Measurements from ENCODE around the gene SMC1A. TPM values are rescaled to one million over a fixed set of nuclear protein-coding genes. Genes with fewer than 3 reads are reported as not detected.

The SMC1A gene
- total and polyA plus RNA-seq, 2 of the 8 experiments (the other 6 are each of a cell fraction or from before 2014, with no cell fraction given) = 22.2 to 98.1 TPM

DNA sequence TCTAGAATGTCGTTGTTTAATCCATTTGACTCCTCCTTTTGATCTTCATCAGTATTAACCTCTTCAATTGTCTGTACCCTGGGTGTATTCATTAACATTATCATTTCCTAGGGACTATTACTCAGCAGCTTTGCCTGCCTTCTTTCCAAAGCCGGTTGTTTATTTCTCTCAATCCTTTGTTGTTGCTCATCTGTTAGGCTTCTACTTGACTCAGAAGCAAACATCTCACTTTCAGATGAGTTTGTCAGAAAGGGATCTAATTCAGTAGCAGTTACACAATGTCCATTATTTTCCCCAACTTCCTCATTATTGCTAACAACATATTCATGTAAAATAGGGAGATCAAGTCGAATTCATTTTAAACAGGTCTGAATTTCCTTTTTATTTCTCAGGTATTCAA is 33.8 kb upstream of the SMC1A start (continued):
- no peak for TF ChIP-seq NRF1 (IDR thresholded peaks at IDR 0.05; ENCODE audit: low read depth, low read length)
- TF ChIP-seq CEBPB (IDR thresholded peaks at IDR 0.05; ENCODE audit: low read depth, low read length) = no peak
- TF ChIP-seq SIRT6 (IDR thresholded peaks at IDR 0.05; ENCODE audit: low read length) = no peak
- no peak for TF ChIP-seq MAFK (IDR thresholded peaks at IDR 0.05; ENCODE audit: low read depth, low read length)
- TF ChIP-seq SIN3A (conservative IDR thresholded peaks at IDR 0.05 in 1 of 2, IDR thresholded peaks at IDR 0.05 in 1 of 2; ENCODE audit: low read depth in 1 of 2, low read length in 2 of 2) = no peak
